ENCODE results near the gene DERL2. TPM values are rescaled to one million over a fixed set of nuclear protein-coding genes. Genes with fewer than 3 reads are reported as not detected.

Gene DERL2
- total RNA-seq, result 10 to 100 TPM; 21.1 to 50.1 (median 25.7) TPM

DNA sequence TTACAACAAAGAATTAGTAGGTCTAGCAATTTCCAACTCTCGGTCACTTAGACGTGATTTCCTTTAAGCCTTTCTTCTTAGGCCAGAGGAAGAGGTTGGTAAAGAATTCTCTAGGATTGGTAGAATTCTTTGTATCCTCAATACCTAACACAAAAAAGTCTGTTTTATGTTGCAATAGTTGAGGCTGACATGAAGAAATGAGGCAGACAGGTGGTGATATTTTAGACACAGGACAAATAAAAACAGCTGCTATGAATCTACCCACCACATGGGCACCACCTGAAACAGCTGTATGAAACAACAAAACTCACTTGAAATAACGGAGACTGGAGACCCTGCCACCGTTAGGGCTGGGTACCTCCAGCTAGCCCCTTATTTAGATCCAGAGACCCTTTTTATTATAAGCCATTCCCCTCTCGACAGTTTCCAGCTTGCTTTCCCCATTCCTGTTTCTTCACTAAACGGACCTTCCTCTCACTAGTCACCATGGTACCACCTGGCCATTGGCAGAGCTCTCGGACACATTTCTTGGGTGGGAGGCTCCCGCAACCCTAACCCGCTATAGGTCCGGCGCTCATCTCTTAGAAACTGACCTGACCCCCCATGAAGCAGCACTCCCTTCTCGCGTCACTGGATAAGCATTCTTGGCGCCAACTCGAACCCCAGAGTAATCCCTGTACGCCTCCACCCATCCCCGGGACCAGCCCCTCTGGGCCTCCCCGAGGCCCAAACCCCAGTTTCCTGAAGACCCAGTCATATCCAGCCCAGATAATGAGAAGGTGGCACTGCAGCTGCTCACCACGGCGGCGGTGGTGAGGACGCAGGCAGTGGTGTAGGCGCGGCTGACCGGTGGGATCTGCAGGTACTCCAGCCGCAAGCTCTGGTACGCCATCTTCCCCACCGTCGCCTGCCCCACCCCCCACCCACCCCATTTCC is at the start of gene DERL2:
DERL2 (minus strand) TSS at position 909 of the 936 bp plus-strand sequence; CDS start at position 892, 17 bp downstream.
- peak within 1 kb of the TSS; percentile 92 for H3K4me3 ChIP-seq (ENCODE audit: low read depth, poor library complexity, severe bottlenecking)
- 5 to 7% methylated on average over 22 to 29 of the region's 29 CpGs for WGBS, 2 donors
- DNase-seq (ENCODE audit: low spot score in 2 of 2), result peak in 1 of 2 donors; percentile 78
- no peak for TF ChIP-seq POLR2A (IDR thresholded peaks at IDR 0.05)
- TF ChIP-seq, protein P1, sequence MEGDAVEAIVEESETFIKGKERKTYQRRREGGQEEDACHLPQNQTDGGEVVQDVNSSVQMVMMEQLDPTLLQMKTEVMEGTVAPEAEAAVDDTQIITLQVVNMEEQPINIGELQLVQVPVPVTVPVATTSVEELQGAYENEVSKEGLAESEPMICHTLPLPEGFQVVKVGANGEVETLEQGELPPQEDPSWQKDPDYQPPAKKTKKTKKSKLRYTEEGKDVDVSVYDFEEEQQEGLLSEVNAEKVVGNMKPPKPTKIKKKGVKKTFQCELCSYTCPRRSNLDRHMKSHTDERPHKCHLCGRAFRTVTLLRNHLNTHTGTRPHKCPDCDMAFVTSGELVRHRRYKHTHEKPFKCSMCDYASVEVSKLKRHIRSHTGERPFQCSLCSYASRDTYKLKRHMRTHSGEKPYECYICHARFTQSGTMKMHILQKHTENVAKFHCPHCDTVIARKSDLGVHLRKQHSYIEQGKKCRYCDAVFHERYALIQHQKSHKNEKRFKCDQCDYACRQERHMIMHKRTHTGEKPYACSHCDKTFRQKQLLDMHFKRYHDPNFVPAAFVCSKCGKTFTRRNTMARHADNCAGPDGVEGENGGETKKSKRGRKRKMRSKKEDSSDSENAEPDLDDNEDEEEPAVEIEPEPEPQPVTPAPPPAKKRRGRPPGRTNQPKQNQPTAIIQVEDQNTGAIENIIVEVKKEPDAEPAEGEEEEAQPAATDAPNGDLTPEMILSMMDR (IDR thresholded peaks at IDR 0.05), result no peak
- intact Hi-C loops (cut with DNase I; ENCODE audit: low total_unique reads), result no loop called here

DNA sequence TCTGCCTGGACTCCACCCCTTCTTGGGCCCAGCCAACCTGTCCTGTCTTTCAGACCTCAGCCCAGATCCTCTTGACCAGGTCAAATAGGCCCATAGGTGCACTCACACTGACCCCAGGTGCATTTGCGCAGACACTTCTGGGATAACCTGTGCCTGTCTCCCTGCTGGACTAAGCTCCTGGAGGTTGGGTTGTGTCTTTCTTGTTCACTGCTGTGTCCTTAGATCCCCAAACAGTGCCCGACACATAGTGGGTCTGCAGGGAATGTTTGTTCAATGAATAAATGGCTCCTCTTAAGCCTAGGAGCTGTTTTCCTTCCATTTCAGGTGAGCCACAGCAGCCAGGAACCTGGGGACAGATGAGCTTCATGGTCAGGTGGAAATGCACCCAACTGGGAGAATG is 49.5 kb upstream of the DERL2 start:
- intact Hi-C loops (cut with DNase I; ENCODE audit: low total_unique reads), result no loop called here
- 96 to 97% methylated on average over 2 of the region's 2 CpGs for WGBS, 2 donors
- DNase-seq (ENCODE audit: low spot score in 2 of 2), result no peak
- no peak for TF ChIP-seq POLR2A (IDR thresholded peaks at IDR 0.05)
- TF ChIP-seq, protein P1 (IDR thresholded peaks at IDR 0.05), result no peak
- H3K4me3 ChIP-seq (ENCODE audit: low read depth, poor library complexity, severe bottlenecking), result no peak overlapping the region

- 89 to 91% methylated on average over 18 of the region's 18 CpGs for WGBS, 2 donors
- no peak for TF ChIP-seq POLR2A (IDR thresholded peaks at IDR 0.05)
- TF ChIP-seq, protein P1 (IDR thresholded peaks at IDR 0.05), result no peak
- H3K4me3 ChIP-seq (ENCODE audit: low read depth, poor library complexity, severe bottlenecking), result no peak overlapping the region
- intact Hi-C loops (cut with DNase I; ENCODE audit: low total_unique reads), result no loop called here
- no peak for DNase-seq (ENCODE audit: low spot score in 2 of 2)
Observed at GRCh38 chr17:5533486-5534315, 47.7 kb upstream of the DERL2 start.

- intact Hi-C loops (cut with DNase I; ENCODE audit: low total_unique reads), result no loop called here
- no peak for DNase-seq (ENCODE audit: low spot score in 2 of 2)
- no peak overlapping the region for H3K4me3 ChIP-seq (ENCODE audit: low read depth, poor library complexity, severe bottlenecking)
- 90 to 96% methylated on average over 8 of the region's 8 CpGs for WGBS, 2 donors
- TF ChIP-seq POLR2A (IDR thresholded peaks at IDR 0.05), result no peak
- TF ChIP-seq, protein P1 (IDR thresholded peaks at IDR 0.05), result no peak
Observed at GRCh38 chr17:5532581-5532980, 46.6 kb upstream of the DERL2 start.

DNA sequence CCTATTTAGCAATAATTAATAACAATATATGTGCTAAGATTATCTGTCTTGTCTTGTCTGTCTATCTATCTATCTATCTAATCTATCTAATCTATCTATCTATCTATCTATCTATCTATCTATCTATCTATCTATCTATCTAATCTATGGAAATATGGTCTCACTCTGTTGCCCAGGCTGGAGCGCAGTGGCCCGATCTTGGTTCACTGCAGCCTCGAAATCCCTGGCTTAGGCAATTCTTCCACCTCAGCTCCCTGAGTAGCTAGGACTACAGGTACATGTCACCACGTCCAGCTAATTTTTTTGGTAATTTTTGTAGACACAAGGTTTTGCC is 45.1 kb upstream of the DERL2 start:
- intact Hi-C loops (cut with DNase I; ENCODE audit: low total_unique reads), result no loop called here
- WGBS, 2 donors, result 93 to 96% methylated on average over 4 of the region's 4 CpGs
- no peak overlapping the region for H3K4me3 ChIP-seq (ENCODE audit: low read depth, poor library complexity, severe bottlenecking)
- TF ChIP-seq, protein P1 (IDR thresholded peaks at IDR 0.05), result no peak
- TF ChIP-seq POLR2A (IDR thresholded peaks at IDR 0.05), result no peak
- DNase-seq (ENCODE audit: low spot score in 2 of 2), result no peak

Data from lower leg skin (tissue), 4 donors.